Right hindlimb (tissue), 1 donor: Measurements from ENCODE around the gene SPTLC3.

Experiments
- DNase-seq: peaks from one replicate; pipeline ENCODE4 v3.0.0-alpha.2; 2018

Gene SPTLC3

GRCh38 chr20:13205425-13205824 lies 196.7 kb downstream of the SPTLC3 start:
- DNase-seq: no peak

DNA sequence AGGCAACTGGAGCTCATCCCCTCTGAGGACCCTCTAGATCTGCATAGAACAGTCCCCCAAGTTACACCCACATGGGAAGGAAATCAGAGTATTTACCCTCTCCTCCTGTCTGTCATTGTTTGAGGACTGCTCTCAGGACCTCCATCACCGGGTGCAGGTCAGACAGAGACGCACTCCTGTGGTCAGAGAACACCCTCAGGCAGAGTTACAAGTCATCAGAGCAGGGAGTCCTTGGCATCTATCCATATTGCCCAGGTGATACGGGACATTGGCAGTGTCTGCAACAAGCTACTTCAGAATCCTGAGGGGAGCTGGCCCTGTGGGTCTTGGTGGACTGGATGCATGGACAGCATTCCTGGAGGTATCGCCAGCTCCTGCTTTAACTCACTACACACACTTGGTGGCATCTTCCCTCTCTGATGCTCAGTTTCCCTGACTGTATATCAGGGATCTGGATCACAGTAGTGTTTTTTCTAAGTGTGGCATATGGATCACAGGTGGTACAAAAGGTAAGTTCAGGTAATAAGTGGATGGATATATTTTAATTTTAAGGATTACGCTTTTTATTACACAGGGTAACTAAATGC lies 197.2 kb downstream of the SPTLC3 start:
- DNase-seq: no peak

DNA sequence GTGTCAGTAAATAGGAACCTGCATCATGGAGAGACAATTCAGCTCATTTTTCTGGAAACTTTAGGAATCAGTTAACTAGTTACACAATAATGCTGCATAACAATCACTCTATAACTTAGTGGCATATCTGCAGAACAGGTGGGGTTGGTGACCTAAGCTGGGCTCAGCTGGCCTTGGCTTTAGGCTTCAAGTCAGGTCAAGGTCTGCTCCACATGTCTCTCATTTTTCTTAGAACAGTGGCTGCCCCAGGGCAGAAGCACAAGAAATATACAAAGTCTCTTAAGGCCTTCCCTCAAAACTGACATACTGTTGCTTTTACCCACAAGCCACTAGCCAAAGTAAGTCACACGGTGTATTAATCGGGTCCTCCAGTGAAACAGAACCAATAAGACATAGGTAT lies 198.2 kb downstream of the SPTLC3 start:
- no peak for DNase-seq

DNA sequence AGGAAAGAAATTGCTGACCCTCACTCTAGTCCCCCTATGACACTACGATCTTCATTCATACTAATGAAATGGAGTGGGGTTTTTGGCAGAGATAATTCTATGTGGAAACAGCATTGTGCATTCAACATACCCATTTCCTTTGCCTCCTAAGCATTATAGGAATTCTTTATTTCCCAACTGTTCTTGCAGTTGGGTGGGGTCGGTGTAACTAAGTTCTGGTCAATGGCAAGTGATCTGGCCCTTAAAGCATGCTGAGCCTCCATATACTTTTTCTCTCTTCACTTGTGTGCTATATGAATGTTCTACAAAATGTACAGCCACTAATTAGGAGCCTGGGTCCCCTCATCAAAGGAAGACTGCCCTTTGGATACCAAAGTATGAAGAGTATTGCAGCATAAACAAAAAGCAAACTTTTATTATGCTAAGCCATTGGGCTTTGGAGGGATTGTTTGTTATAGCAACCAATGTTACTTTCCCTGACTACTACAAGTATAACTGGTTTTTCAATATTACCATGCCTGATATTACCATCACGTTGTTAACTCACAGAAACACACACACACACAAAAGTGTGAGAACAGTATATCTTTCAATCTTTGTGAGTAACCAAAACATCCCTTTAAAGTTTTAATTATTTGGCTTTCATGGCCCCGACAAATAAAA lies 203.3 kb downstream of the SPTLC3 start:
- DNase-seq: no peak

DNA sequence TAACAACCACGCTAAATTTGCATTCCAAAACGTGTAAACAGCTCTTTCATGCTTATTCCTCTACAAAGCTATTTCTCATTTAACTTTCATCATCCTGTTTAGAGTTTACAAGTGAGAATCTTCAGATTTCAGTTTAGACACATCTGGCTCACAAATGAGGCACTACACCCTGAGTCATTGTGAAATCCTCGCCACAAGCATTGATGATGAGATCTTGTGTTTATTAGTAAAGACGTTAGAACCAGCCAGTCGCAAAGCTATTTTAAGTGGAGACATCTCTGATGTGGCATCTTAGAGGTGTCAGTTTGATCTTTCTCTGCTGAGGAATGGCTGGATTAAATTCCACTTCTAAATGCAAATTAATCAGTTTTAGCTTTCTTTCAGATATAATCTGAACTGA lies 204.0 kb downstream of the SPTLC3 start:
- DNase-seq: no peak

GRCh38 chr20:13213335-13213734 lies 204.6 kb downstream of the SPTLC3 start:
- DNase-seq: no peak

DNA sequence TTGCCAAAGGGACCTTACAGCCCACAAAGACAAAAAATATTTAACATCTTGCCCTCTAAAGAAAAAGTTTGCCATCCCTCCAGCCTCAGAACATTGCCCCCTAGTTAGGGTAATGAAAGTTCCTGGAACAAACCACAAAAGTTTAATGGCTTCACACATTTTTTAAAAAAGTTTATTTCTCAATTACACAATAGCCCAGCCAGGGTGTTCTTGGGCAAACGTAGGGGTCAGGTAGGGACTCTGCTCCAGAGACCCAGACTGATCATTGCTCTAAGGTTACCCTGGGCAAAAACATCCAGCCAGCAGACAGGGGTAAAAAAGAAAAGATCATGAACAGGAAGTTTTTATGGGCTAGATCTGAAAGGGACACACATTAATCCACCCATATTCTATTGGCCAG lies 207.8 kb downstream of the SPTLC3 start:
- DNase-seq: no peak
